GM21390 (cell line): ENCODE data around the gene MED12L.
"Not testable (repeated sequence)": the region's sequence is repeated elsewhere in the genome, so short reads cannot be mapped to it uniquely, and the experiment has no call there.

Experiments
- ATAC-seq: cut with Tn5 transposase; IDR thresholded peaks from one replicate; pipeline ENCODE4 v1.9.1; 2021; ENCODE audit not compliant: unreplicated experiment

MED12L gene

GRCh38 chr3:151085227-151085888, at the start of gene MED12L:
MED12L (plus strand) TSS chr3:151085664; CDS start chr3:151086927, 1,263 bp downstream.
- ATAC-seq, result peak; percentile 69

- no peak for ATAC-seq
Measured at GRCh38 chr3:151037746-151038477, 47.6 kb upstream of the MED12L start.

- no peak for ATAC-seq
Measured at GRCh38 chr3:151044706-151045105, 40.8 kb upstream of the MED12L start.

GRCh38 chr3:151047636-151048035, 37.8 kb upstream of the MED12L start:
- no peak for ATAC-seq

- no peak for ATAC-seq
Measured at GRCh38 chr3:151051533-151051932, 33.9 kb upstream of the MED12L start.

- no peak for ATAC-seq
Measured at GRCh38 chr3:151052346-151052745, 33.1 kb upstream of the MED12L start.

GRCh38 chr3:151052756-151053155, 32.7 kb upstream of the MED12L start:
- no peak for ATAC-seq

GRCh38 chr3:151058740-151059139, 26.7 kb upstream of the MED12L start:
- ATAC-seq, result no peak

GRCh38 chr3:151062611-151063010, 22.9 kb upstream of the MED12L start:
- no peak for ATAC-seq

GRCh38 chr3:151067158-151067557, 18.3 kb upstream of the MED12L start:
- ATAC-seq, result no peak

GRCh38 chr3:151072842-151073241, 12.6 kb upstream of the MED12L start:
- not testable (repeated sequence) for ATAC-seq

- no peak for ATAC-seq
Measured at GRCh38 chr3:151074256-151074655, 11.2 kb upstream of the MED12L start.

GRCh38 chr3:151075869-151076562, 9.4 kb upstream of the MED12L start:
- ATAC-seq, result no peak

- ATAC-seq, result no peak
Measured at GRCh38 chr3:151076626-151077025, 8.8 kb upstream of the MED12L start.

- ATAC-seq, result not testable (repeated sequence)
Measured at GRCh38 chr3:151081082-151081481, 4.4 kb upstream of the MED12L start.

- no peak for ATAC-seq
Measured at GRCh38 chr3:151082880-151083838, 2.3 kb upstream of the MED12L start.

GRCh38 chr3:151084893-151085226, 604 bp upstream of the MED12L start:
- ATAC-seq, result no peak

- ATAC-seq, result peak; percentile 37
Measured at GRCh38 chr3:151085889-151086483, 522 bp downstream of the MED12L start.

GRCh38 chr3:151086484-151087456, 1.3 kb downstream of the MED12L start:
- peak; percentile 65 for ATAC-seq
